Mucosa of stomach (tissue), 1 donor: Measurements from ENCODE around the gene ANO4.

Experiments used
- H3K27me3 ChIP-seq: one replicate; pipeline ENCODE4 v1.7.0; 2013; ENCODE audit warnings: mild to moderate bottlenecking, low read length; ENCODE audit not compliant: control insufficient read depth, insufficient read depth
- H3K36me3 ChIP-seq: one replicate; pipeline ENCODE4 v1.7.0; 2013; ENCODE audit warnings: low read length; ENCODE audit not compliant: control insufficient read depth, insufficient read depth
- H3K4me1 ChIP-seq: one replicate; pipeline ENCODE4 v1.7.0; 2013; ENCODE audit warnings: mild to moderate bottlenecking, low read length; ENCODE audit not compliant: control insufficient read depth, insufficient read depth
- H3K4me3 ChIP-seq: one replicate; pipeline ENCODE4 v1.7.0; 2013; ENCODE audit warnings: low read length
- H3K9ac ChIP-seq: one replicate; pipeline ENCODE4 v1.7.0; 2013; ENCODE audit warnings: mild to moderate bottlenecking, low read length, moderate library complexity
- H3K9me3 ChIP-seq: one replicate; pipeline ENCODE4 v1.7.0; 2013; ENCODE audit warnings: mild to moderate bottlenecking, low read length, moderate library complexity; ENCODE audit not compliant: control insufficient read depth
- donor health status: Pancreatic carcinoma.

ANO4 gene

GRCh38 chr12:100857971-100858370 lies 63.4 kb downstream of the ANO4 start:
- no peak overlapping the region for H3K9ac ChIP-seq
- H3K27me3 ChIP-seq = no peaks in the 10 kb centered on the region
- H3K9me3 ChIP-seq = no peaks in the 10 kb centered on the region
- H3K36me3 ChIP-seq = no peaks in the 10 kb centered on the region
- H3K4me1 ChIP-seq = no peaks in the 10 kb centered on the region
- H3K4me3 ChIP-seq = no peak overlapping the region

GRCh38 chr12:100858656-100859055 lies 64.1 kb downstream of the ANO4 start:
- Histone ChIP-seq H3K36me3 (no peaks in the 10 kb centered on the region), H3K4me1 (no peaks in the 10 kb centered on the region), H3K4me3 (no peak overlapping the region), H3K9ac (no peak overlapping the region), H3K9me3 (no peaks in the 10 kb centered on the region), H3K27me3 (no peaks in the 10 kb centered on the region)

- Histone ChIP-seq H3K27me3 (no peaks in the 10 kb centered on the region), H3K36me3 (no peaks in the 10 kb centered on the region), H3K4me3 (no peak overlapping the region), H3K4me1 (no peaks in the 10 kb centered on the region), H3K9me3 (no peaks in the 10 kb centered on the region), H3K9ac (no peak overlapping the region)
Measured at GRCh38 chr12:100859063-100859627, 64.6 kb downstream of the ANO4 start.

- no peak overlapping the region for H3K9ac ChIP-seq
- H3K36me3 ChIP-seq = no peaks in the 10 kb centered on the region
- no peaks in the 10 kb centered on the region for H3K4me1 ChIP-seq
- no peaks in the 10 kb centered on the region for H3K9me3 ChIP-seq
- H3K4me3 ChIP-seq = no peak overlapping the region
- H3K27me3 ChIP-seq = no peaks in the 10 kb centered on the region
Measured at GRCh38 chr12:100860611-100861010, 66.0 kb downstream of the ANO4 start.

GRCh38 chr12:100862676-100863075 lies 68.1 kb downstream of the ANO4 start:
- no peaks in the 10 kb centered on the region for H3K27me3 ChIP-seq
- no peak overlapping the region for H3K4me3 ChIP-seq
- no peaks in the 10 kb centered on the region for H3K4me1 ChIP-seq
- H3K36me3 ChIP-seq = no peaks in the 10 kb centered on the region
- no peaks in the 10 kb centered on the region for H3K9me3 ChIP-seq
- no peak overlapping the region for H3K9ac ChIP-seq

- Histone ChIP-seq H3K27me3 (no peaks in the 10 kb centered on the region), H3K9ac (no peak overlapping the region), H3K4me1 (no peaks in the 10 kb centered on the region), H3K9me3 (no peaks in the 10 kb centered on the region), H3K36me3 (no peaks in the 10 kb centered on the region), H3K4me3 (no peak overlapping the region)
Measured at GRCh38 chr12:100864366-100864765, 69.8 kb downstream of the ANO4 start.

GRCh38 chr12:100867639-100868393 lies 73.2 kb downstream of the ANO4 start:
- H3K27me3 ChIP-seq = no peaks in the 10 kb centered on the region
- H3K4me3 ChIP-seq = no peak overlapping the region
- H3K9ac ChIP-seq = no peak overlapping the region
- no peaks in the 10 kb centered on the region for H3K9me3 ChIP-seq
- no peaks in the 10 kb centered on the region for H3K36me3 ChIP-seq
- no peaks in the 10 kb centered on the region for H3K4me1 ChIP-seq

- Histone ChIP-seq H3K36me3 (no peaks in the 10 kb centered on the region), H3K4me3 (no peak overlapping the region), H3K4me1 (no peaks in the 10 kb centered on the region), H3K27me3 (no peaks in the 10 kb centered on the region), H3K9ac (no peak overlapping the region), H3K9me3 (no peaks in the 10 kb centered on the region)
Measured at GRCh38 chr12:100868487-100868886, 73.9 kb downstream of the ANO4 start.

GRCh38 chr12:100871195-100871734 lies 76.7 kb downstream of the ANO4 start:
- no peaks in the 10 kb centered on the region for H3K27me3 ChIP-seq
- H3K9ac ChIP-seq = no peak overlapping the region
- no peak overlapping the region for H3K4me3 ChIP-seq
- H3K36me3 ChIP-seq = no peaks in the 10 kb centered on the region
- H3K9me3 ChIP-seq = no peaks in the 10 kb centered on the region
- H3K4me1 ChIP-seq = no peaks in the 10 kb centered on the region

- Histone ChIP-seq H3K4me3 (no peak overlapping the region), H3K36me3 (no peaks in the 10 kb centered on the region), H3K9me3 (no peaks in the 10 kb centered on the region), H3K4me1 (no peaks in the 10 kb centered on the region), H3K9ac (no peak overlapping the region), H3K27me3 (no peaks in the 10 kb centered on the region)
Measured at GRCh38 chr12:100875156-100875555, 80.6 kb downstream of the ANO4 start.

GRCh38 chr12:100875771-100876170 lies 81.2 kb downstream of the ANO4 start:
- H3K36me3 ChIP-seq = no peaks in the 10 kb centered on the region
- H3K27me3 ChIP-seq = no peaks in the 10 kb centered on the region
- no peaks in the 10 kb centered on the region for H3K4me1 ChIP-seq
- H3K9me3 ChIP-seq = no peaks in the 10 kb centered on the region
- no peak overlapping the region for H3K9ac ChIP-seq
- H3K4me3 ChIP-seq = no peak overlapping the region

GRCh38 chr12:100877776-100878175 lies 83.2 kb downstream of the ANO4 start:
- Histone ChIP-seq H3K9me3 (no peaks in the 10 kb centered on the region), H3K27me3 (no peaks in the 10 kb centered on the region), H3K4me1 (no peaks in the 10 kb centered on the region), H3K9ac (no peak overlapping the region), H3K4me3 (no peak overlapping the region), H3K36me3 (no peaks in the 10 kb centered on the region)
